CD14-positive monocyte (primary cell): ENCODE results near the gene PLIN3. TPM values are rescaled to one million over a fixed set of nuclear protein-coding genes. Genes with fewer than 3 reads are reported as not detected.
"Not testable (repeated sequence)": the region's sequence is repeated elsewhere in the genome, so short reads cannot be mapped to it uniquely, and the experiment has no call there.

ENCODE experiments used
- DNase-seq, 3 donors: peaks; one replicate each; pipeline ENCODE4 v3.0.0-alpha.2; 2011 to 2022
- H2AFZ ChIP-seq: 2 replicates; pipeline ENCODE4 v1.6.0; 2012; ENCODE audit warnings: mild to moderate bottlenecking, low read depth, low read length, inconsistent platforms; ENCODE audit not compliant: insufficient read depth, poor library complexity, severe bottlenecking
- H3K27ac ChIP-seq, 2 donors: 1 replicate in 1 of 2; 2 replicates in 1 of 2; pipeline ENCODE4 v1.5.1; 2012 to 2013; ENCODE audit warnings: low read length in 2 of 2, control low read depth in 1 of 2, inconsistent platforms in 1 of 2, low read depth in 1 of 2, mild to moderate bottlenecking in 1 of 2
- H3K27me3 ChIP-seq, 2 donors: one replicate each; pipeline versions ENCODE4 v1.6.0 to v1.6.1; 2011 to 2013; ENCODE audit warnings: low read length in 2 of 2; ENCODE audit not compliant: control insufficient read depth in 2 of 2, insufficient read depth in 2 of 2
- H3K36me3 ChIP-seq, 2 donors: replicated peaks in 1 of 2; 1 replicate in 1 of 2; 2 replicates in 1 of 2; pipeline versions ENCODE4 v1.5.1 to v1.6.1; 2012 to 2013; ENCODE audit warnings: low read length in 2 of 2, control low read depth in 1 of 2, inconsistent platforms in 1 of 2, mild to moderate bottlenecking in 1 of 2; ENCODE audit not compliant: insufficient read depth in 2 of 2, control insufficient read depth in 1 of 2
- H3K4me1 ChIP-seq, 2 donors: 1 replicate in 1 of 2; 2 replicates in 1 of 2; pipeline versions ENCODE4 v1.5.1 to v1.6.1; 2012 to 2013; ENCODE audit warnings: low read length in 2 of 2, control low read depth in 1 of 2, inconsistent platforms in 1 of 2, mild to moderate bottlenecking in 1 of 2, moderate library complexity in 1 of 2; ENCODE audit not compliant: insufficient read depth in 2 of 2, control insufficient read depth in 1 of 2
- H3K4me2 ChIP-seq: replicated peaks from 2 replicates; pipeline ENCODE3; 2012; ENCODE audit warnings: low read length, moderate library complexity, mild to moderate bottlenecking; ENCODE audit not compliant: poor library complexity, severe bottlenecking; ENCODE audit errors: extremely low read depth
- H3K4me3 ChIP-seq, 3 experiments: fragments of 200-600 bp in 1 of 3; sonication (generic) in 1 of 3; replicated peaks in 1 of 3; 1 replicate in 2 of 3; 2 replicates in 1 of 3; pipeline ENCODE4 v1.5.1; 2011 to 2013; ENCODE audit warnings: low read length in 3 of 3, mild to moderate bottlenecking in 3 of 3, control low read depth in 2 of 3, low read depth in 2 of 3, inconsistent platforms in 1 of 3, moderate library complexity in 1 of 3
- H3K79me2 ChIP-seq: 2 replicates; pipeline ENCODE4 v1.6.0; 2012; ENCODE audit warnings: mild to moderate bottlenecking, control low read depth, inconsistent platforms, low read length, moderate library complexity; ENCODE audit not compliant: insufficient read depth
- H3K9ac ChIP-seq: 2 replicates; pipeline ENCODE4 v1.6.0; 2017; ENCODE audit warnings: low read length, mild to moderate bottlenecking; ENCODE audit not compliant: insufficient read depth, poor library complexity, severe bottlenecking
- H3K9me3 ChIP-seq, 2 donors: replicated peaks in 1 of 2; 1 replicate in 1 of 2; 2 replicates in 1 of 2; pipeline versions ENCODE4 v1.5.1 to v1.6.1; 2012 to 2013; ENCODE audit warnings: low read length in 2 of 2, control low read depth in 1 of 2; ENCODE audit not compliant: control insufficient read depth in 1 of 2, insufficient read depth in 1 of 2
- H4K20me1 ChIP-seq: 2 replicates; pipeline ENCODE4 v1.6.0; 2012; ENCODE audit warnings: mild to moderate bottlenecking, low read length, control low read depth, moderate library complexity; ENCODE audit not compliant: insufficient read depth
- H3K27ac Mint-ChIP-seq, 7 donors: one replicate each; pipeline ENCODE4 v1.8.0; 2020; ENCODE audit warnings: mild to moderate bottlenecking in 7 of 7, mixed read lengths in 7 of 7, moderate library complexity in 6 of 7, inconsistent platforms in 2 of 7
- H3K27me3 Mint-ChIP-seq, 3 donors: one replicate each; pipeline ENCODE4 v1.8.0; 2021 to 2022; ENCODE audit warnings: low read depth in 3 of 3, mild to moderate bottlenecking in 3 of 3, mixed read lengths in 3 of 3, moderate library complexity in 3 of 3, inconsistent platforms in 1 of 3
- H3K36me3 Mint-ChIP-seq, 2 donors: one replicate each; pipeline ENCODE4 v1.8.0; 2020; ENCODE audit warnings: mixed read lengths in 2 of 2, inconsistent platforms in 1 of 2, mild to moderate bottlenecking in 1 of 2
- H3K4me1 Mint-ChIP-seq: one replicate; pipeline ENCODE4 v1.8.0; 2020; ENCODE audit warnings: mild to moderate bottlenecking, mixed read lengths
- H3K4me3 Mint-ChIP-seq, 2 donors: one replicate each; pipeline ENCODE4 v1.8.0; 2020; ENCODE audit warnings: mild to moderate bottlenecking in 2 of 2, mixed read lengths in 2 of 2, moderate library complexity in 1 of 2
- H3K9me3 Mint-ChIP-seq, 7 donors: one replicate each; pipeline ENCODE4 v1.8.0; 2020 to 2022; ENCODE audit warnings: mixed read lengths in 7 of 7, mild to moderate bottlenecking in 6 of 7, moderate library complexity in 6 of 7, inconsistent platforms in 2 of 7
- CTCF ChIP-seq: fragments of 200-600 bp; IDR thresholded peaks from one replicate; pipeline ENCODE4 v1.8.0; 2022; ENCODE audit warnings: antibody characterized with exemption, mild to moderate bottlenecking
- WGBS: methylation state at CpG from one replicate; pipeline ENCODE4 v1.1.5; 2013; ENCODE audit warnings: missing lambda C conversion rate; ENCODE audit not compliant: insufficient coverage; 5-methylcytosine and 5-hydroxymethylcytosine counted together
- intact Hi-C, 2 donors: fragments of 100-400 bp; cut with micrococcal nuclease; formaldehyde crosslinking; loops; one replicate each; pipeline versions ENCODE4 v1.15.0 to v1.15.1; 2023
- polyA plus RNA-seq, 3 donors: library from polyadenylated mRNA; depleted of rRNA in 1 of 3; unstranded in 2 of 3; stranded (reverse) in 1 of 3; fragments of 300-500 nt in 2 of 3; fragments of >200 nt in 1 of 3; fragmentation: Illumina TruSeq in 2 of 3; gene quantifications; 1 replicate in 2 of 3; 2 replicates in 1 of 3; pipeline ENCODE4 v1.2.3, GENCODE V29; 2012 to 2021

PLIN3 gene
- polyA plus RNA-seq, 3 donors = 78.8 to 151 (median 138) TPM

- peaks cover 21% of the 10 kb centered on the region for H3K4me1 Mint-ChIP-seq
- peaks cover 34% of the 10 kb centered on the region for H4K20me1 ChIP-seq
- H3K27me3 Mint-ChIP-seq = peaks cover 0 to 2% (median 2%) of the 10 kb centered on the region in 3 donors
- no peak overlapping the region for H3K27ac ChIP-seq
- DNase-seq = no peak
- no peak overlapping the region for H3K4me2 ChIP-seq
- H3K4me1 ChIP-seq = peaks cover 19 to 26% of the 10 kb centered on the region in 2 donors
- H3K27me3 ChIP-seq = no peaks in the 10 kb centered on the region
- H3K9me3 Mint-ChIP-seq = no peaks in the 10 kb centered on the region
- TF ChIP-seq CTCF = no peak
- H3K9me3 ChIP-seq = no peaks in the 10 kb centered on the region
- intact Hi-C loops = no loop called here
- WGBS = 100% methylated on average over 3 of the region's 9 CpGs
- H3K27ac Mint-ChIP-seq = peak overlapping the region in 3 of 7 donors; percentile 15 to 78 (median 42)
- no peak overlapping the region for H2AFZ ChIP-seq
- H3K4me3 ChIP-seq = no peak overlapping the region
- H3K9ac ChIP-seq = no peak overlapping the region
- H3K36me3 Mint-ChIP-seq = peaks cover 31 to 66% of the 10 kb centered on the region in 2 donors
- H3K79me2 ChIP-seq = peaks cover 51% of the 10 kb centered on the region
- H3K4me3 Mint-ChIP-seq = no peak overlapping the region
- peaks cover 31 to 45% of the 10 kb centered on the region in 2 donors for H3K36me3 ChIP-seq
These were observed 72.1 kb downstream of the PLIN3 start for GRCh38 chr19:4795400-4795799.

GRCh38 chr19:4794971-4795370, 72.5 kb downstream of the PLIN3 start:
- Histone ChIP-seq H3K4me2 (no peak overlapping the region), H3K4me1 (peaks cover 20 to 27% of the 10 kb centered on the region in 2 donors), H3K36me3 (peaks cover 31 to 45% of the 10 kb centered on the region in 2 donors), H3K27me3 (no peaks in the 10 kb centered on the region), H3K4me3 (no peak overlapping the region), H4K20me1 (peaks cover 34% of the 10 kb centered on the region), H3K79me2 (peaks cover 51% of the 10 kb centered on the region), H3K27ac (no peak overlapping the region), H2AFZ (no peak overlapping the region), H3K9me3 (no peaks in the 10 kb centered on the region), H3K9ac (no peak overlapping the region)
- H3K27ac Mint-ChIP-seq = peak overlapping the region in 2 of 7 donors; percentile 42 to 78
- H3K9me3 Mint-ChIP-seq = no peaks in the 10 kb centered on the region
- WGBS = 93% methylated on average over 9 of the region's 11 CpGs
- peaks cover 0 to 6% (median 2%) of the 10 kb centered on the region in 3 donors for H3K27me3 Mint-ChIP-seq
- no peak for TF ChIP-seq CTCF
- DNase-seq = no peak
- H3K4me3 Mint-ChIP-seq = no peak overlapping the region
- intact Hi-C loops = loop anchor here in 1 of 2 donors (5.0 kb wide), 1 partner anchor 123 kb away; the partner anchor contains the start of gene MYDGF
- H3K36me3 Mint-ChIP-seq = peaks cover 31 to 65% of the 10 kb centered on the region in 2 donors
- H3K4me1 Mint-ChIP-seq = peaks cover 21% of the 10 kb centered on the region

GRCh38 chr19:4793278-4793677, 74.2 kb downstream of the PLIN3 start:
- Histone ChIP-seq H4K20me1 (peaks cover 34% of the 10 kb centered on the region), H3K4me1 (peaks cover 20 to 27% of the 10 kb centered on the region in 2 donors), H3K36me3 (peaks cover 31 to 45% of the 10 kb centered on the region in 2 donors), H3K79me2 (peaks cover 51% of the 10 kb centered on the region)
- not testable (repeated sequence) for H3K27me3 ChIP-seq, H3K9ac ChIP-seq, H3K4me3 ChIP-seq, H3K9me3 Mint-ChIP-seq, DNase-seq, H3K4me2 ChIP-seq, H3K27ac ChIP-seq, H3K9me3 ChIP-seq, H2AFZ ChIP-seq
- Mint-ChIP-seq H3K27ac (peak overlapping the region in 3 of 7 donors; percentile 30 to 68 (median 43)), H3K4me3 (peak overlapping the region in 1 of 2 donors; percentile 7), H3K27me3 (peaks cover 0 to 11% (median 10%) of the 10 kb centered on the region in 3 donors), H3K4me1 (peaks cover 21% of the 10 kb centered on the region), H3K36me3 (peaks cover 30 to 57% of the 10 kb centered on the region in 2 donors)
- intact Hi-C loops = loop anchor here in 1 of 2 donors (5.0 kb wide), 1 partner anchor 121 kb away; the partner anchor contains the start of gene MYDGF
- 94% methylated on average over 14 of the region's 19 CpGs for WGBS
